Caco-2 (cell line): ENCODE data around the gene LPA. TPM values are rescaled to one million over a fixed set of nuclear protein-coding genes. Genes with fewer than 3 reads are reported as not detected.

Source experiments
- BruUV-seq: library from RNA; stranded (reverse); fragments of 400-500 nt; replicated peaks from 2 replicates; lab custom pipeline; 2021; lab: Mats Ljungman, UMichigan
- CTCF ChIA-PET: fragments of 300-600 bp; sonication (Branson Sonifier 250); formaldehyde crosslinking; loops from one replicate; lab custom pipeline; 2022; ENCODE audit warnings: antibody characterized with exemption; lab: Charles Lee
- POLR2A ChIA-PET: fragments of 300-600 bp; sonication (Branson Sonifier 250); formaldehyde crosslinking; loops from one replicate; lab custom pipeline; 2022; ENCODE audit warnings: antibody characterized with exemption; lab: Charles Lee
- DNase-seq, 2 experiments: peaks; one replicate each; pipeline versions ENCODE4 v3.0.0 to v3.0.0-alpha.2; 2020 to 2022
- H3K27me3 ChIP-seq: replicated peaks from 2 replicates; pipeline ENCODE4 v1.6.0; 2011; ENCODE audit warnings: low read length; ENCODE audit not compliant: control insufficient read depth, insufficient read depth
- H3K36me3 ChIP-seq: 2 replicates; pipeline ENCODE4 v1.5.1; 2011; ENCODE audit warnings: low read length; ENCODE audit not compliant: control insufficient read depth, insufficient read depth
- H3K4me1 ChIP-seq: fragments of 250-450 bp; sonication (Bioruptor Pico); 2 replicates; pipeline ENCODE4 v1.5.1; 2020; ENCODE audit warnings: mild to moderate bottlenecking
- H3K4me3 ChIP-seq: 2 replicates; pipeline ENCODE4 v1.5.1; 2011; ENCODE audit warnings: low read depth, mild to moderate bottlenecking, control low read depth, low read length
- H3K9me3 ChIP-seq: fragments of 250-450 bp; sonication (Bioruptor Pico); 2 replicates; pipeline ENCODE4 v1.5.1; 2020; ENCODE audit warnings: mild to moderate bottlenecking, moderate library complexity
- H3K27ac Mint-ChIP-seq: one replicate; pipeline ENCODE4 v1.8.0; 2022; ENCODE audit warnings: mixed read lengths; ENCODE audit not compliant: unreplicated experiment
- H3K27me3 Mint-ChIP-seq: one replicate; pipeline ENCODE4 v1.8.0; 2022; ENCODE audit warnings: mixed read lengths; ENCODE audit not compliant: insufficient read depth, unreplicated experiment
- H3K36me3 Mint-ChIP-seq: one replicate; pipeline ENCODE4 v1.8.0; 2022; ENCODE audit warnings: mild to moderate bottlenecking, mixed read lengths; ENCODE audit not compliant: insufficient read depth, unreplicated experiment
- H3K4me1 Mint-ChIP-seq: one replicate; pipeline ENCODE4 v1.8.0; 2022; ENCODE audit warnings: low read depth, mixed read lengths; ENCODE audit not compliant: unreplicated experiment
- H3K4me3 Mint-ChIP-seq: one replicate; pipeline ENCODE4 v1.8.0; 2022; ENCODE audit warnings: mild to moderate bottlenecking, moderate library complexity, mixed read lengths; ENCODE audit not compliant: unreplicated experiment
- H3K9me3 Mint-ChIP-seq: one replicate; pipeline ENCODE4 v1.8.0; 2022; ENCODE audit warnings: mixed read lengths; ENCODE audit not compliant: unreplicated experiment
- intact Hi-C: fragments of 100-400 bp; cut with micrococcal nuclease; formaldehyde crosslinking; loops from one replicate; pipeline ENCODE4 v1.10.0; 2022; ENCODE audit not compliant: unreplicated experiment
- total RNA-seq: library from RNA; stranded (reverse); gene quantifications from 2 replicates; pipeline ENCODE4 v1.2.3, GENCODE V29; 2022
- TF ChIP-seq, protein P1 (sequence below), 2 experiments: fragments of 200-600 bp in 1 of 2; IDR thresholded peaks; 1 replicate in 1 of 2; 2 replicates in 1 of 2; pipeline versions ENCODE4 v1.5.1 to v1.8.0; 2011 to 2022; ENCODE audit warnings: antibody characterized with exemption in 1 of 2, control low read depth in 1 of 2, inconsistent platforms in 1 of 2, low read depth in 1 of 2, low read length in 1 of 2, mild to moderate bottlenecking in 1 of 2, moderate library complexity in 1 of 2; ENCODE audit not compliant: insufficient read depth in 1 of 2, severe bottlenecking in 1 of 2, unreplicated experiment in 1 of 2

LPA gene
- total RNA-seq, 1 experiment from 2014 or later, result not detected

GRCh38 chr6:160510976-160511617, 153.0 kb downstream of the LPA start:
- ChIA-PET POLR2A (no interaction called here), CTCF (no interaction called here)
- DNase-seq, result no peak
- TF ChIP-seq, protein P1, sequence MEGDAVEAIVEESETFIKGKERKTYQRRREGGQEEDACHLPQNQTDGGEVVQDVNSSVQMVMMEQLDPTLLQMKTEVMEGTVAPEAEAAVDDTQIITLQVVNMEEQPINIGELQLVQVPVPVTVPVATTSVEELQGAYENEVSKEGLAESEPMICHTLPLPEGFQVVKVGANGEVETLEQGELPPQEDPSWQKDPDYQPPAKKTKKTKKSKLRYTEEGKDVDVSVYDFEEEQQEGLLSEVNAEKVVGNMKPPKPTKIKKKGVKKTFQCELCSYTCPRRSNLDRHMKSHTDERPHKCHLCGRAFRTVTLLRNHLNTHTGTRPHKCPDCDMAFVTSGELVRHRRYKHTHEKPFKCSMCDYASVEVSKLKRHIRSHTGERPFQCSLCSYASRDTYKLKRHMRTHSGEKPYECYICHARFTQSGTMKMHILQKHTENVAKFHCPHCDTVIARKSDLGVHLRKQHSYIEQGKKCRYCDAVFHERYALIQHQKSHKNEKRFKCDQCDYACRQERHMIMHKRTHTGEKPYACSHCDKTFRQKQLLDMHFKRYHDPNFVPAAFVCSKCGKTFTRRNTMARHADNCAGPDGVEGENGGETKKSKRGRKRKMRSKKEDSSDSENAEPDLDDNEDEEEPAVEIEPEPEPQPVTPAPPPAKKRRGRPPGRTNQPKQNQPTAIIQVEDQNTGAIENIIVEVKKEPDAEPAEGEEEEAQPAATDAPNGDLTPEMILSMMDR (IDR thresholded peaks at IDR 0.05; ENCODE audit: insufficient read depth in 1 of 2, low read depth in 1 of 2, low read length in 1 of 2, severe bottlenecking in 1 of 2, unreplicated experiment in 1 of 2), result no peak
- Histone ChIP-seq H3K9me3 (no peaks in the 10 kb centered on the region), H3K27me3 (no peaks in the 10 kb centered on the region), H3K36me3 (no peaks in the 10 kb centered on the region), H3K4me1 (no peaks in the 10 kb centered on the region), H3K4me3 (no peak overlapping the region)
- no peaks in the 10 kb centered on the region for H3K36me3 Mint-ChIP-seq
- H3K27ac Mint-ChIP-seq, result no peak overlapping the region
- H3K4me1 Mint-ChIP-seq, result no peaks in the 10 kb centered on the region
- BruUV-seq, result no TSS peak
- intact Hi-C loops, result no loop called here
- no peaks in the 10 kb centered on the region for H3K9me3 Mint-ChIP-seq
- H3K27me3 Mint-ChIP-seq, result peaks cover 8% of the 10 kb centered on the region
- no peak overlapping the region for H3K4me3 Mint-ChIP-seq

GRCh38 chr6:160510199-160510598, 153.9 kb downstream of the LPA start:
- Histone ChIP-seq H3K27me3 (no peaks in the 10 kb centered on the region), H3K4me3 (no peak overlapping the region), H3K36me3 (no peaks in the 10 kb centered on the region), H3K9me3 (no peaks in the 10 kb centered on the region), H3K4me1 (no peaks in the 10 kb centered on the region)
- TF ChIP-seq, protein P1 (IDR thresholded peaks at IDR 0.05; ENCODE audit: insufficient read depth in 1 of 2, low read depth in 1 of 2, low read length in 1 of 2, severe bottlenecking in 1 of 2, unreplicated experiment in 1 of 2), result no peak
- H3K4me3 Mint-ChIP-seq, result no peak overlapping the region
- no peak for DNase-seq
- no peaks in the 10 kb centered on the region for H3K9me3 Mint-ChIP-seq
- H3K27ac Mint-ChIP-seq, result no peak overlapping the region
- intact Hi-C loops, result no loop called here
- no peaks in the 10 kb centered on the region for H3K36me3 Mint-ChIP-seq
- ChIA-PET POLR2A (no interaction called here), CTCF (no interaction called here)
- H3K4me1 Mint-ChIP-seq, result no peaks in the 10 kb centered on the region
- peaks cover 7% of the 10 kb centered on the region for H3K27me3 Mint-ChIP-seq
- BruUV-seq, result no TSS peak

DNA sequence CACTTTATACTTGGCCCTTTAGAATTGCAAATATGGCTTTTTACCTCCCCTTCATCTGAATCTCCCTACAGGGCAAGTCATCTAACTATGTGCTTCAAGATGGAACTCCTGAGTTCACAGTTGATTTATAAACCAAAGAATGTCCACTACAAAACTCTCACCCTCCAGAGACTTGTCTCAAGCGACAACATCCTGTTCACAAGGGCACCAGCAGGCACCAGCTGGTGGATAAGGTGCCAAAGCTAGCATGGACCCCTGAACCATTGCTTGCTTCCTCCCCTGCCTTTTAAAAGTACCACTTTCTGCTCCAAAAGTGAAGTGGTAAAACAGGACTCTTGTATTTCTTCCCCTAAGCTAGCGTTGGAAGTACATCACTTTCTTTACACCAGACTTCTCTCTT, 154.5 kb downstream of the LPA start:
- Histone ChIP-seq H3K36me3 (no peaks in the 10 kb centered on the region), H3K4me1 (no peaks in the 10 kb centered on the region), H3K9me3 (no peaks in the 10 kb centered on the region), H3K27me3 (no peaks in the 10 kb centered on the region), H3K4me3 (no peak overlapping the region)
- intact Hi-C loops, result no loop called here
- CTCF ChIA-PET, result no interaction called here
- Mint-ChIP-seq H3K4me3 (no peak overlapping the region), H3K9me3 (no peaks in the 10 kb centered on the region), H3K36me3 (no peaks in the 10 kb centered on the region), H3K27ac (no peak overlapping the region), H3K4me1 (no peaks in the 10 kb centered on the region), H3K27me3 (peaks cover 3% of the 10 kb centered on the region)
- no TSS peak for BruUV-seq
- TF ChIP-seq, protein P1 (IDR thresholded peaks at IDR 0.05; ENCODE audit: insufficient read depth in 1 of 2, low read depth in 1 of 2, low read length in 1 of 2, severe bottlenecking in 1 of 2, unreplicated experiment in 1 of 2), result no peak
- POLR2A ChIA-PET, result no interaction called here
- no peak for DNase-seq
